Testis (tissue), 2 donors: Measurements from ENCODE around the gene MAP4K2.

Source experiments
- POLR2A ChIP-seq: fragments of 450-650 bp; IDR thresholded peaks from one replicate; pipeline ENCODE4 v1.6.1; 2017; ENCODE audit warnings: antibody characterized with exemption, mild to moderate bottlenecking, moderate library complexity
- TF ChIP-seq, protein P1 (sequence below), 3 experiments: fragments of 450-650 bp in 2 of 3; fragments of 200-600 bp in 1 of 3; sonication (generic) in 1 of 3; IDR thresholded peaks; one replicate each; pipeline ENCODE4 v1.5.1; 2016 to 2019; ENCODE audit warnings: antibody characterized with exemption in 3 of 3, mild to moderate bottlenecking in 2 of 3, moderate library complexity in 1 of 3

DNA sequence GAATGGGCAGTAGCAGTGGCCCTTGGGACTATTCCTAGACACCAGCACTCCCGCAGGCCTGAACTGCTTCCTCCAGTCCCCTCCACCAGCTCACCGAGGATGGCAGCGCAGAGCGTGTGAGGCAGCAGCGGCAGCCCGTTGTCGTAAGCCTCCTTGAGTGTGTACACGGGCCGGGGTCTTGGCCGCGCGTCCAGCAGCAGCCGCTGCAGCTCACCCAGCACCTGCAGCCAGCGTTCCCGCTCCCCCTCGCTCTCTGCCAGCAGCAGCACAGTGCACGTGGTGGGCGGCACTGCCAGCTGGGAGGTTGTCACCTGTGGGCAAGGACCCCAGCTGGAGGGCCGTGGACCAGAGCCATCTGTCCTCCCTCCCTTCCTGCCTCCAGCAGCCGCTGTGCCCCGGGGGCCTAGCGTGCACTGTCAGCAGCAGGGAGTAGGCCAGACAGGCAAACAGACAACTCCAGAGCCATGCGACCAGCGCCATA lies 28.4 kb upstream of the MAP4K2 start:
- TF ChIP-seq, protein P1, sequence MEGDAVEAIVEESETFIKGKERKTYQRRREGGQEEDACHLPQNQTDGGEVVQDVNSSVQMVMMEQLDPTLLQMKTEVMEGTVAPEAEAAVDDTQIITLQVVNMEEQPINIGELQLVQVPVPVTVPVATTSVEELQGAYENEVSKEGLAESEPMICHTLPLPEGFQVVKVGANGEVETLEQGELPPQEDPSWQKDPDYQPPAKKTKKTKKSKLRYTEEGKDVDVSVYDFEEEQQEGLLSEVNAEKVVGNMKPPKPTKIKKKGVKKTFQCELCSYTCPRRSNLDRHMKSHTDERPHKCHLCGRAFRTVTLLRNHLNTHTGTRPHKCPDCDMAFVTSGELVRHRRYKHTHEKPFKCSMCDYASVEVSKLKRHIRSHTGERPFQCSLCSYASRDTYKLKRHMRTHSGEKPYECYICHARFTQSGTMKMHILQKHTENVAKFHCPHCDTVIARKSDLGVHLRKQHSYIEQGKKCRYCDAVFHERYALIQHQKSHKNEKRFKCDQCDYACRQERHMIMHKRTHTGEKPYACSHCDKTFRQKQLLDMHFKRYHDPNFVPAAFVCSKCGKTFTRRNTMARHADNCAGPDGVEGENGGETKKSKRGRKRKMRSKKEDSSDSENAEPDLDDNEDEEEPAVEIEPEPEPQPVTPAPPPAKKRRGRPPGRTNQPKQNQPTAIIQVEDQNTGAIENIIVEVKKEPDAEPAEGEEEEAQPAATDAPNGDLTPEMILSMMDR (IDR thresholded peaks at IDR 0.05), result no peak
- TF ChIP-seq POLR2A, result no peak
